GM23338 (cell line): ENCODE results near the gene NFYB. TPM values are rescaled to one million over a fixed set of nuclear protein-coding genes. Genes with fewer than 3 reads are reported as not detected.

Experiments used
- ATAC-seq: fragments of 200-7000 bp; cut with Tn5 transposase; 3 replicates; pipeline ENCODE4 v1.9.1; 2020
- DNase-seq: peaks from one replicate; pipeline ENCODE4 v3.0.0-alpha.2; 2015; ENCODE audit warnings: low spot score
- H2AFZ ChIP-seq: fragments of 200-600 bp; sonication (generic); 2 replicates; pipeline ENCODE4 v1.8.0; 2016; ENCODE audit warnings: antibody characterized with exemption, mild to moderate bottlenecking, moderate library complexity
- H3F3A ChIP-seq: fragments of 200-600 bp; sonication (generic); replicated peaks from 2 replicates; pipeline ENCODE4 v1.8.0; 2017; ENCODE audit warnings: antibody characterized with exemption, mixed run types, low read depth
- H3K27ac ChIP-seq: fragments of 200-600 bp; sonication (generic); 2 replicates; pipeline ENCODE4 v1.6.1; 2016; ENCODE audit warnings: low read depth
- H3K27me3 ChIP-seq: fragments of 200-600 bp; sonication (generic); 2 replicates; pipeline ENCODE4 v1.8.0; 2016; ENCODE audit warnings: mild to moderate bottlenecking, mixed run types, moderate library complexity; ENCODE audit not compliant: insufficient read depth
- H3K36me3 ChIP-seq: fragments of 200-600 bp; sonication (generic); 2 replicates; pipeline ENCODE4 v1.8.0; 2016; ENCODE audit warnings: mild to moderate bottlenecking; ENCODE audit not compliant: insufficient read depth
- H3K4me1 ChIP-seq: fragments of 200-600 bp; sonication (generic); 2 replicates; pipeline ENCODE4 v1.8.0; 2016; ENCODE audit warnings: mild to moderate bottlenecking, moderate library complexity; ENCODE audit not compliant: insufficient read depth
- H3K4me2 ChIP-seq: fragments of 200-600 bp; sonication (generic); 2 replicates; pipeline ENCODE4 v1.7.1; 2017; ENCODE audit warnings: mixed run types
- H3K4me3 ChIP-seq: fragments of 200-600 bp; sonication (generic); 2 replicates; pipeline ENCODE4 v1.6.1; 2016; ENCODE audit warnings: mixed run types
- H3K79me2 ChIP-seq: fragments of 200-600 bp; sonication (generic); replicated peaks from 2 replicates; pipeline ENCODE4 v1.8.0; 2017; ENCODE audit warnings: mild to moderate bottlenecking; ENCODE audit not compliant: insufficient read depth
- H3K9me2 ChIP-seq: fragments of 200-600 bp; sonication (generic); 2 replicates; pipeline ENCODE4 v1.8.0; 2017; ENCODE audit not compliant: insufficient read depth
- H4K20me1 ChIP-seq: fragments of 200-600 bp; sonication (generic); replicated peaks from 2 replicates; pipeline ENCODE4 v1.8.0; 2017; ENCODE audit warnings: mild to moderate bottlenecking; ENCODE audit not compliant: insufficient read depth
- H3K27ac Mint-ChIP-seq: 2 replicates; pipeline ENCODE4 v1.8.0; 2020; ENCODE audit warnings: inconsistent platforms, mild to moderate bottlenecking, moderate library complexity, mixed read lengths
- H3K27me3 Mint-ChIP-seq: 3 replicates; pipeline ENCODE4 v1.8.0; 2022; ENCODE audit warnings: low read depth, mild to moderate bottlenecking, moderate library complexity, mixed read lengths, inconsistent platforms; ENCODE audit not compliant: insufficient read depth, poor library complexity
- H3K36me3 Mint-ChIP-seq: 3 replicates; pipeline ENCODE4 v1.8.0; 2021; ENCODE audit warnings: low read depth, mild to moderate bottlenecking, inconsistent platforms, moderate library complexity, mixed read lengths
- H3K4me1 Mint-ChIP-seq: 3 replicates; pipeline ENCODE4 v1.8.0; 2020; ENCODE audit warnings: mild to moderate bottlenecking, inconsistent platforms, mixed read lengths
- H3K4me3 Mint-ChIP-seq: 3 replicates; pipeline ENCODE4 v1.8.0; 2021; ENCODE audit warnings: moderate library complexity, mild to moderate bottlenecking, inconsistent platforms, mixed read lengths
- H3K9me3 Mint-ChIP-seq: 3 replicates; pipeline ENCODE4 v1.8.0; 2020; ENCODE audit warnings: moderate library complexity, mild to moderate bottlenecking, inconsistent platforms, mixed read lengths
- CREB1 ChIP-seq: fragments of 250-450 bp; sonication (Bioruptor Pico); IDR thresholded peaks from 2 replicates; pipeline ENCODE4 v1.5.0; 2020; ENCODE audit warnings: low read depth, mild to moderate bottlenecking, moderate library complexity
- EZH2 ChIP-seq: fragments of 200-600 bp; sonication (generic); IDR thresholded peaks from one replicate; pipeline ENCODE4 v1.8.0; 2017; ENCODE audit warnings: antibody characterized with exemption, mild to moderate bottlenecking, low read depth; ENCODE audit not compliant: unreplicated experiment
- EZH2phosphoT487 ChIP-seq: fragments of 200-600 bp; sonication (generic); IDR thresholded peaks from one replicate; pipeline ENCODE4 v1.8.1; 2018; ENCODE audit warnings: antibody characterized with exemption; ENCODE audit not compliant: unreplicated experiment
- JUNB ChIP-seq: IDR thresholded peaks from one replicate; pipeline ENCODE4 v1.6.1; 2016; ENCODE audit warnings: antibody characterized with exemption; ENCODE audit not compliant: unreplicated experiment
- NANOG ChIP-seq: IDR thresholded peaks from 2 replicates; pipeline ENCODE4 v1.6.1; 2016; ENCODE audit warnings: antibody characterized with exemption, borderline replicate concordance
- POLR2AphosphoS5 ChIP-seq: IDR thresholded peaks from 2 replicates; pipeline ENCODE4 v1.6.1; 2016; ENCODE audit warnings: antibody characterized with exemption, low read depth
- REST ChIP-seq: IDR thresholded peaks from one replicate; pipeline ENCODE4 v1.6.1; 2018; ENCODE audit warnings: antibody characterized with exemption; ENCODE audit not compliant: unreplicated experiment
- polyA plus RNA-seq: library from polyadenylated mRNA; unstranded; fragments of >200 nt; fragmentation: Nextera tagmentation; extraction: Ambion mirVana; gene quantifications from 2 replicates; pipeline ENCODE4 v1.2.1, GENCODE V29; 2016
- total RNA-seq: library from RNA; depleted of rRNA; stranded (reverse); fragments of >200 nt; shearing (Covaris generic); gene quantifications from 2 replicates; pipeline ENCODE4 v1.2.3, GENCODE V29; 2014

The NFYB gene
- total and polyA plus RNA-seq, 2 experiments from 2014 or later: 32.7 to 67.2 TPM

- no peak for TF ChIP-seq REST
- no peak for TF ChIP-seq EZH2
- TF ChIP-seq CREB1 (CRISPR knock-in tag): no peak
- no peak for TF ChIP-seq NANOG
These were observed 5.6 kb downstream of the NFYB start (continued) for GRCh38 chr12:104132351-104132956.

DNA sequence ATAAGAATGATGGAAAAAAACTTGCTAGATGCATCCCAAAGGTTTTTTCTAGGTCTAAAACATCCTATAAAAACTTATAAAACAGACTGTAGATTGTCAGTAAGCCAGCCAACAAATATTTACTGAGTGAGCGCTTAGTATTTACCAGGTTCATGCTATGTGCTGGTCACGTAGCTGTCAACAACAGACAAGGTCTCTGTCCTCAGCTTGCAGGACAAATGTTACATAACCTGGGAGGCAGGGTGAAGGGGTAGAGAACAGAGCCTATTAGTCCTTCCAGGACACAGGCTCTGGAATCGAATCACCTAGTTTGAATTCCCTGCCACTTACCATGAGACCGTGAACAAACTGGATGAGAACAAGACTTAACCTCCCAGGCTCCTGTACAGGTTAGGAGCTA is 6.4 kb downstream of the NFYB start:
- DNase-seq: no peak
- no peaks in the 10 kb centered on the region for H3K9me2 ChIP-seq
- no peak for TF ChIP-seq JUNB
- TF ChIP-seq NANOG: no peak
- no peak for TF ChIP-seq EZH2phosphoT487
- TF ChIP-seq POLR2AphosphoS5: no peak
- TF ChIP-seq REST: no peak
- peaks cover 41% of the 10 kb centered on the region for H3K36me3 Mint-ChIP-seq
- H3K9me3 Mint-ChIP-seq: no peaks in the 10 kb centered on the region
- H2AFZ ChIP-seq: no peak overlapping the region
- H3K27me3 ChIP-seq: no peaks in the 10 kb centered on the region
- H3K36me3 ChIP-seq: peaks cover 15% of the 10 kb centered on the region
- H3K4me1 Mint-ChIP-seq: peaks cover 25% of the 10 kb centered on the region
- H3K27ac Mint-ChIP-seq: no peak overlapping the region
- ATAC-seq: no peak
- H3F3A ChIP-seq: no peaks in the 10 kb centered on the region
- no peak overlapping the region for H3K27ac ChIP-seq
- no peaks in the 10 kb centered on the region for H3K27me3 Mint-ChIP-seq
- H3K4me2 ChIP-seq: no peak overlapping the region
- no peak overlapping the region for H3K4me3 ChIP-seq
- peaks cover 31% of the 10 kb centered on the region for H3K4me1 ChIP-seq
- peaks cover 14% of the 10 kb centered on the region for H4K20me1 ChIP-seq
- no peak overlapping the region for H3K4me3 Mint-ChIP-seq
- H3K79me2 ChIP-seq: peaks cover 78% of the 10 kb centered on the region
